ENCODE measurements around the gene EHD3.

Gene EHD3

DNA sequence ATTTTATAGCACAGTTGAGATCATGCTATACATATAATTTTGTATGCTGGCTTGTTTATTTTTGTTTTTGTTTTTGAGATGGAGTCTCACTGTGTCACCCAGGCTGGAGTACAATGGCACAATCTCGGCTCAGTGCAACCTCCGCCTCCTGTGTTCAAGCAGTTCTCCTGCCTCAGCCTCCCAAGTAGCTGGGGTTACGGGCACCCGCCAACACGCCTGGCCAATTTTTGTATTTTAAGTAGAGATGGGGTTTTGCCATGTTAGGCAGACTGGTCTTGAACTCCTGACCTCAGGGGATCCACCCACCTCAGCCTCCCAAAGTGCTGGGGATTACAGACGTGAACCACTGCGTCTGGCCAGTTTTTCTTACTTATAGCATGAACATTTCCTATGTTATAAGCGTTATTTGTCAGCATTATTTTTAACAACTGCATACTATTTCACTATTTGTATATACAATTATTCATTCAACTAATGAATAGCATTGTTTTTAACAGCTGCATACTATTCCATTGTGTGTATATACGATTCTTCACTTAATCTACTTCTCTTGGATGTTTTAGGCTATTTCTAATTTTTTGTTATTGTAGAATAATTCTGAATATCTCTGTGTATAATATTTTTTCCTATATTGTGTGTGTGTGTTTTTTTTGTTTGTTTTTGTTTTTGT lies 3.5 kb downstream of the EHD3 start:
- DNase-seq, result no peak

DNA sequence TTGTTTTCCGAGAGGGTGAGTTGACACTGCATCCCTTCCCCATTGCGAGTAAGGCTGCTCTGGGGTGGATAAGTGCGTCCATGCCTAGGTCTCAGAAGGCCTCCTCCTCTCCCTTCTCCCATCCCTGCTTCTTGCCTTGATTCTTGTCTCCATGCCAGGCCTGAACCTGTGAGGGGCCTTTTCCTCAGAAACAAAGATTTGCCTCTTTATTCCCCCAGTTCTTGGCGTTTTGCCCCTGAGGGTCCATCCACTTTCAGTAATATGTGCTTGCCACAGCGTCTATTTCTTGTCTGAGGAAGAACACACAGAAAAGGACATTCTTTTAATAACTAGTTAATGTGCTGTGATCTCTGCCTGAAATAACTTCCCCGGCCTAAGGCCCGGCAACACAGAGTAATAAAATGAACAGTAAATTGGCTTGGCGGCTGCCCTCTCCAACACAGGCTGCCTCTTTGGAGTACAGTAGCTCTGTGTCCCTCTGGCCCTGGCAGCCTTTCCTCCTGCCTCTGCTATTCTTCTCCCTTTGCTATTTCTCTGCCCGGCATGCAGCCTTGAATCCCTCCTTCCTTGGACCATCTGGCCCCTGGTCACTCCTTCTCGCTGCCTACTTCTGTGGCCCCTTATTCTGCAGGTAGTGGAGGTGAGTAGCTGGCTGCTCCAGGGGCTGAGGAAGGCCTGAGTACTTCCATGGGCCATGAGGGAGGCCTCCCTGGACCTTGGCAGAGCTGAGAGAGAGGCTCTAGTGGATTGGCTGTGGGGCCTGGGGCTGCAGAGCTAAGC lies 4.4 kb downstream of the EHD3 start:
- no peak for DNase-seq

DNA sequence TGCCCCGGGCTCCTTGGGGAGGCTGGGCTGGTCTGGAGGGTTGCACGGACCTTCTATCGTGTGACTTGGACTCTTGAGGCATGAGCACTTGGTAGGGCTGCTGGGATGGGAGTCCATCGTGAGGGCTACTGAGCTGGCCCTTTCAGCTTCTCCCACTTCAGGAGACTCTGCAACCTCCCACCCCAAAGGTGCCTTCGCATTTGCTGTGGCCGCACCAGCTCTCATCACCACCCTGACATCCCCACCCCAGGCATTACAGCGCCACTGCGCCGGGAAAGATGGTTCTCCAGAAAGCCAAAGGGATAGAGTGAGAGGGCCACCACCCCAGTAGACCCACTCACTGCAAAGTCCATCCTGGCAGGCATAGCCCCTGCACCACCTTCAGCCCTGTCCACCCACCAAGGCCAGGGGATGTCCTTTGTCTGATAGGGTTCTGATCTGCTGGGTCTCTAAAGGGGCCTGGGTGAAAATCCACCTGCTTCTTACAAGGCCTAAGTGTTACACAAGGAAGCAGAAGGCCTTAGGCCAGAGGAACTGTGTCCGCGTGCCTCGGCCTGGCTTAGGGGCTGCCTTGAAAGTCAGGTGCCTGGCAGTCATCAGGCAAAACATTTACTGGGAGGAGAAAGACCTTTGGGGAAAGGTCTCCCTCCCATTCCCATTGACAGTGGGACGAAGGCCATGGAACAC lies 5.1 kb downstream of the EHD3 start:
- DNase-seq, result no peak

DNA sequence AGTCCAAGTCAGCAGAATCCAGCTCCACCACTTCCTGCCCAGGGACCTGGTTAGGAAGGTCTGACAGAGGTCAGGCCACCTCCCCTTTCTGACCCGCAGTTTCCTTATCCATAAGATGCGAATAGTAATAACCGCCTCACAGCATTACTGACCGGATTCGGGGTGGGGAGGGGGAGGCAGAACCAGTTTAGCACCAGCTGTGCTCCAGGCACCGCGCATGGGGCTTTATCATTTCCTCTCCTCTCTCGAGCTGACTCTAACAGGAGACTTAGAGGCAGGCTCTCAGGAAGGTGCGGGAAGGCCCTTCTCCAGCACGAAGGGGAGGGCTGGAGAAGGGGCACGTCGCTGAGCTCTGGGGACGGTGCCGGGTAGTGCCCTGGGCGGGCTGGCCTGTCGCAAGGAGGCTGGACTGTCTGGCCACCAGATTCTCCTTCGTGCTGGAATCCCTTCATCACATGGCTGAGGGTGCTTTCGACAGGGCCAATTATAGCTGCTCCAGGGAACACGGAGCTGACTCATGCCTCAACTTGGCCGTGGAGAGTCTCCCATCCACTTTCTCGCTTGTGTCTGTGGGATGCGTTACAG lies 5.7 kb downstream of the EHD3 start:
- DNase-seq, result no peak

DNA sequence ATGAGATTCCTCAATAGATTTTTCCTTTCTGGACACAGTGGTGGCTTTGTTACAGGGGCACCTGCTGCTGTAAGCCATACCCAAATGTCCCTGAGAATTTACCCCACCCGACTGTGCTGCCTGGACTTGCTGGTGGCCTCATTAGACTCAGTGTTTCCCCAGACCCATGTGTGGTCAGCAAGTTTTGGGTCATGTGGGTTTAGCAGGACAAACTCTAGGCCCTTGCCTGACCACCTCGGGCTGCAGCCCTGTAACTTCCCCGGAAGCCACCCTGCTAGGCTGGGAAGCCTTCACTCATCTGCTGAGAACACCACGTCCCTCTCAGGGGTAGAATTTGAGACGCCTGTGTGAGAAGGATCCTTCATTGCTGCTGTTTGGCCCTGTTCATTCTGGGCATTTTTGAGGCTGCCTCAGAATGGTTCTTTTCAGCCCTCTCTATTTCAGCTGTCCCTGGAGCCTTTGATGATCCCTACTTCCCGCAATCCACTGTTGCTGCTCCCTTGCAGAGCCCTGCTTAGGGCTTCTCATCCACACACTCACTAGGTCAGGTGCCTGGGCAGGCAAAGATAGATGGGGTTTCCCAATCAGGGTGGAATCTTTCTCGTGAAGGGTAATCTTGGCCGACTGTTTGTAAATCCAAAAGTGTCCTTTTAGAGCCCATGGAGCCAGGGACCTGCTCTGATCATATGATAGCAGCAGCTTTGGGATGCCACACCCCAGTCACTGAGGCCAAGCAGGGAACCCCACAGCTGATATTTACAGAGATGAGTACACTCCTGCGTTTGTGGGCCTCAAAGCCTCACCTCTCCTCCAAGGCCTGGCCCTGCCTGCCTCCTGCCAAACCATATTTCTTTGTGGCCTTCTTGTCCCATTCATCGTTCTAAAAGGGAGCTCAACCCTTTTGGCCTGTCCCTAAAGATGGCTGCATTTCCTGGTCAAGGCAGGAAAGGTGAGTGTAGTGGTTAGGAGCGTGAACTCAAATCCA lies 6.7 kb downstream of the EHD3 start:
- no peak for DNase-seq

DNA sequence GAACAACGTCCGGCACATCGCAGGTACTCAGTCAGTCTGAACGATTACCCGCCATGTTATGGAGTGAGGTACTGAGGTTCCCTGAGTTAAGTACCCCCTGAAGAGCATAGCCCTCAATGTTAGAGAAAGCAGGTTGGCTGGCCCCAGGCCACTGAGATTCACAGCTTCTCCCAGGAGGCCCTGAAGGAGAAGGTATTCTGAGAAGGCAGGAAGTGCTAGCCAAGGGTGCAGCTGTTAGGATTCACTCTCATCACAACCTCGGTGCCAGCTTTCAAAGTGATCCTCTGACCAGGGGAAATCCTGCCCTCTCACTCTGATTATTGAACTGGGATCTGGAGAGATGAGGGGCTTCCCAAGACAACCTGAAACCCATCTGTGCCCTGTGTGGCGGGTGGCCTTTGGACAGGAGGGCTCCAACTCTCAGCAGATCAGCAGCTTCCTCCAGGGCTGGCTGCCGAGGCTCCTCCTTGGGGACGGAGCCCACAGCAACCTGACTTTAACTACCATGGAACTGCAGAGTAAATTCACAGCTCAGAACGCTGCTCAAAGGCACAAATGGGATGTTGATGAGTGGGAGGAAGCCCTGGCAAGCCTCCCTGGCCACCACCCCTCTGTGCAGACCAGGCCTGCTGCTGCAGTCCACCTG lies 7.8 kb downstream of the EHD3 start:
- no peak for DNase-seq

DNA sequence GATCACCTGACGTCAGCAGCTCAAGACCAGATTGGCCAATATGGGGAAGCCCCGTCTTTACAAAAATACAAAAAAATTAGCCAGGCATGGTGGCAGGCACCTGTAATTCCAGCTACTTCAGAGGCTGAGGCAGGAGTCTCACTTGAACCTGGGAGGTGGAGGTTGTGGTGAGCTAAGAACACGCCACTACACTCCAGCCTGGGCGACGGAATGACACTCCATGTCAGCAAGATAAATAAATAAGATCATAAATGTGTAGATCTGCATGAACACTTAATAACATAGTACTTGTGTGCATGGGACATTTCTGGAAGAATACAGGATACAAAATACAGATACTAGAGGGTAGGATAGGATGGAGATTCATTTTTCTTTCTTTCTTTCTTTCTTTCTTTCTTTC lies 9.1 kb downstream of the EHD3 start:
- no peak for DNase-seq

DNA sequence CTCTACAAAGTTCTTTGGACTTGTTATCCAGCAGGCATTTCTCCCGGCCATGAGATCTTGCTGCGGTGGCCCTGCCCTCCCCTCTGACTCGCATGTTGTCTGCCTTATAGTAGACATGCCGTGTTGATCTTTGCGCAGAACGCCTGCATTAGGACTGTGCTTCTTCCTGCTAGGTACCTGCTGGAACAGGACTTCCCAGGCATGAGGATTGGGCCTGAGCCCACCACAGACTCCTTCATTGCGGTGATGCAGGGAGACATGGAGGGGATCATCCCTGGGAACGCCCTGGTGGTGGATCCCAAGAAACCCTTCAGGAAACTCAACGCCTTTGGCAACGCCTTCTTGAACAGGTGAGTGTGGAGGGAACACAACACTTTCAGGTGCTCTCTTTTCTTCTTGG lies 10.1 kb downstream of the EHD3 start:
- no peak for DNase-seq

DNA sequence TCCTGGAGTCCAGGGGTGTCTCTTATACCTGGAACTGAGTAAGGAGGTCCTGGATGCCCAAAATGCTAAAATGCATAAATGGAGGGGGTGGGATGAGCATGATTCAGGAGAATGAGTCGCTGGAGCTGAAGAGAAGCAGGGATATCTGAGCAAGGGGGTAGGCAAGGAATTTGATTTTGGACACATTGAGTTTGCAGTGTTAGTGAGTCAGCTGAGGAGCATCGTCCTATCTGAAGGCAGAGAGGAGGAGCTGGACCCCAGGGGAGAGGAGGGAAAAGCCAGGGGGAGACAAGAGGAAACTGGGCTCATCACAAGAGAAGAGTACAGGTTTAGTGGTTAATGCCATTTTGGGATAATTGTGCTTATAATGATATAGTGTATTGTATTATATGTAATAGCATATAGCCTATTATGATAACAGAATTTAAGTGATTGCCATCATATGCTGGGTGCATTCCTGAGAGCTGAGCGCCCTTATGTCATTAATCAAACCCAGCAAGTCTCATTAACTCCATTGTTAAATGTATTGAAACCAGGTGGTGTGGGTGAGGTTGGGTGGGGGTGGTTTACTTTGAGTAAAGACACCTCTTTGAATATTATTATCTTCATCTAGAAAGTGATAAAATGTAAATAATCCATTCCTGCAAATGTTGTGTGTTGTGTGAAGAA lies 12.4 kb downstream of the EHD3 start:
- DNase-seq, result peak; percentile 49

DNA sequence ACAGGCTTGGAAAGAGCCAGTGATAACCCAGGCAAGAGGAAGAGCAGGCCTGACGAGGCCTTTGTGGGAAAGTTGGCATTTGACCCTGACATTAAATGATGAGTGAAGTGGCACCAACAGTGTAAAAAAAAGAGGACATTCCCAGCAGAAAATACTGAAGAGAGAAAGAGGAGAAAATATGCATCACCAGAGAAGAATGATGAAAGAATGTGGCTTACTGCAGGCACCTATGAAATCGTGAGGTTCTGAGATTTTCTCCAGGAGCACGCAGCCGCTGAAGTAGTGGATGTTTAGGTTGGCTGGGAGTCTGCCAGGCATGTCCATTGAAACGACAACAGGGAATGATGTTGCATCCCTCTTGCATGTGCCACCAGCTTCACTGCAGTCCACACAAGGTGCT lies 13.8 kb downstream of the EHD3 start:
- DNase-seq, result no peak

DNA sequence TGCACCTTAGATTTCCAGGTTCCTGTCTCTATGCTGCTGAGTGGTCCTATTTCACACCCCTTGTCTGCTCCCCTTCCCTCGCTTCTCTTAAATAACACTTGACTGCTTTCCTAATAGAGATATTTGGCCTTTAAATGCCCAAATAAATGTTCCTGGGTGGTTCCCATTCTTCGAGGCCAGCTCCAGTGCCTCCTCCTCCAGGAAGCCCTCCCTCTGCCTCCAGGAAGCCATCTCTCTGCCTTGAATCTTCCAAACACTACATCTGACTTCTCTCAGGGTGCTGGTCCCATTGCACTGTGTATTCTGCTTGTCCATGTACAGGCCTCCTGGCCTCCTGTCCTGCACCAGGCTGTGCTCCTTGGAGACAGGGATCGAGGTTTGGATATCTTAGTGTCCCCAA lies 14.2 kb downstream of the EHD3 start:
- DNase-seq, result no peak

DNA sequence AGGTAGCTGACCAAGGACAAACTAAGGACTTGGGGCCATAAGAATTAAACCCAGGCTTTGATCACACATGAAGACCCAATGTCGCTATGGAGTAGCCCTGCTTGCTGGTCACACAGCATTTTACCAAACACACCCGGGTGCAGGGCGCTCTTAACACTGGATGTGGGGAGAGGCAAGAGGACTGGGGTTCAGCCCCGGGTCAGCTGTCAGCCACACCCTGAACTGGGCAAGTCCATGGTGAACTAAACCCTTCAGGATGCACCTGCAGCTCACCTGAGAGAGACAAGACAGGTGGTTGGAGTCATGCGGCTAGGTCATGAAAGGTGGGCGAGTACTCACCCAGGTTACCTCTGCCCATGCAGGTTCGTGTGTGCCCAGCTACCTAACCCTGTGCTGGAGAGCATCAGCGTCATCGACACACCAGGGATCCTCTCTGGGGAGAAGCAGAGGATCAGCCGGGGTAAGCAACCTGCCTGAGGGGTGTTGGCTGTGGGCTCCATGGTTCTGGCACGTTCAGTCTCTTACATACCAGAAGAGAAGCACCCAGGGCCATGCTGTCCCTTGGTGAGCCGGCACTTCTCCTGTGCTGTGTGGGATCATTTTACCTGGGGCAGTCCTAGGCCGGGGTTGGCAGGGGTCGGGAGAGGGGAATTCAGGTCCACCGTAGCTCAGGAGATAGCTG lies 15.2 kb downstream of the EHD3 start:
- DNase-seq, result no peak

DNA sequence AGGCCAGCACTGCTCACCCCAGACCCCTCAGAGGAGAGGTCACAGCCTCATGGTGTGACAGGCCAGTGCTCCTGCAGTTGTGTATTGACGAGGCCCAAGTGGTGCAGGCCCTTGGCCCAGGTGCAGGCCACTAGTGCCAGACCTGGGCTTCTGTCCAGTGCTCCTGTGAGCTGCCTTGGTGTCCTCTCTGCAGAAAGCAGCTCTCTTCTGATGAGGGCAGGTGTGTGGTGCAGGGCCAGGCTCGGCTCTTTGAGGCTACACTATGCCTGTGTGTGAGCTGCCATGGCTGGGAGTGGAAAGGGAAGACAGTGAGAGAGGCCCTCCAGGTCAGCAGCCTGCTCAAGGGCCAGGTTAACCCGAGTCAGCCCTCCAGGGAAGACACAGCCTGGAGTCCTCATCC lies 17.1 kb downstream of the EHD3 start:
- DNase-seq, result no peak

DNA sequence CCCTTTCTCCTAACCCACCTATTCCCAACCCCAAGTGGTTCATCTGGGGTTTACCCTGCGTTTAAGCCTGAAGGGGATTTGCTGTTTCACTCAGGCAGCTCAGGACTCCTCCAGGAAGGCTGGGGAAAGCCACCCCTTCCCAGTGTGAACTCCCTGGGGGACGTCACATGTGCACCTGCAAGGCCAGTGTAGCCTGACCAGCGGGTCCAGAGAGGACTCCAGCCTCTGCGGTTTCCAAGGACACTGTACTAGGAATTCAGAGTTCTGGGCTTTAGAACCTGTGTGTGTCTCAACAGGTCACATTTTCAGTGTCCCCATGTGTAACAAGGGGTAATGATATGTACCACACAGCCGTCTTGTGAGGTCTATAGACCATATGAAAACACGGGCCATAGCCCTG lies 17.9 kb downstream of the EHD3 start:
- DNase-seq, result no peak

DNA sequence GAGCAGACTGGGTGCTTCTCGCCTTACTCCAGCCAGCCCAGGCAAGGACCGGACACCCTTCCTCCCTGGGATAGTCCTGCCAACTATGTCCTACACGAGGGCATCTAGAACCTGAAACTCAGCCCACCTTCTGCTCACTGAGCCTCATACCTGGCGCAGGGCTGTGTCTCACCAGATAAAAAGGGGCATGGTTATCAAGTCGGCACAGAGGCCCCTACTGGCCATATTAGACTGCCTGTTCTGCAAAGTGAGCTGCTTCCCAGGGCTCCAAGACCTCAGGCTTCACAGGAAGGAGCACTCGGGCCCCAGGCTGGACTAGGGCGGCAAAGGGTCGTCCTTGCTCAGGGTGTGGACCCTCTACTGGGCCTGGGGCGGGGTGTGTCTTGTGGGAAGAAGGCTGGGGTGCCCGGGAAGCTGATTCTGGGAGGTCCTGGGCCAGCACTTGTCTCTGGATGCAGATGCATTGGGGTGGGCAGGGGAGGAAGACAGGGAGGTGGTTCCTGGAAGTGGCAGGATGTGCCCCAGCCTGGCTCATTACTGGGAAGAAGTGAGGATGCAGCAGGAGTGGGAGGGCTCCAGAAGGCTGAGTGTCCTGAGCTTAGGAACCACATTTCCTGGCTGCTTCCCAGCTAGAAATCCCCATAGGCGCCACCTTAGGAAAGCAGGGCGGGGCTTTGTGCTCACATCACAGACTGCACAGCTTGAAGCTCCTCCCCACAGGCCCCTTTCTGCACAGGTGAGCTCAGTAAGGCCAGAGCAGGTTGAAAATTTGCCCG lies 19.6 kb downstream of the EHD3 start:
- DNase-seq, result peak; percentile 61

DNA sequence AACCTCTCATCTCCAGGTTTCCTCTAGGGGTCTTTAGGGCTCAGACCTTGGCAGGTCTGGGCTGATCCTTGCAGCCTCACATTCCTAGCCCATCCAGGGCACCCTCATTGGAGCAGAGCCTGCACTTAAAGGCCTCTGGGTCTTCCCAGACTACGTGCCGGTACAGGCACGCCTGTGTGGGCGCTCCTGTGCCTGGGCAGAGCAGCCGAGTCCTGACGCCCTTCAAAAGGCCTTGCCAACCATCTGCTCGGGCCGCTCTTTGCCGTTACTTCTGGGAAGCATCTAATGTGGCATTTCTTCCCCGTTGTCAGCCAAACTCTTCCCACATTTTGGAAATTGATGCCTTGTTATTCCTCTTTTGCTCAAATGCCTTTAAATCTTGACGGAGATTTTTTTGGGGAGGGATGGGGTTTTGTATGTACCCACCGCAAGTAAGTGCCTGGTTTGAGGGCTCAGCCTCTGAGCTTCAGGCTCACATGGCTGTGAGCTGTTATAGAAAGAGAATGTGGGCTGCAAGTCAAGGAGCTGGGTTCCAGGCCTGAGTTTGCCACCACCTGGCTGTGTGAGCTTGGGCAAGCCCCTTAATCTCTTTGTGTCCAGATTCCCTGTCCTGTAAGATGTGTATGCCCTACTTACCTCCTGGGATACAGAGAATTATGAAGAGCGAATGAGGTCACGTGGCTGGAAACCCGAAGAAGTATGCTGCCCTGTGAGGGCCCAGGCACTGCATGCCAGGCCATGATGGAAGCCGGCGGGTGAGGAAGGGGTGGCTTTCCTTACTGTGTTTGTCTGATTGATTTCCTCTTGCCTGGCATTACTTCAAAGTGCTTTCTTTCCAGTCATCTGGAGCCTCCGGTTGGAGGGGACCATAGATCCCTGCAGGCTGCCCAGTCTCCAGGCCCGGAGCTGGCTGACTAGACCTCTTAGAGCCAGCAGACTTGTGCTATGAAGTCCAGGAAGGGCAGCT lies 20.6 kb downstream of the EHD3 start:
- DNase-seq, result peak; percentile 59

DNA sequence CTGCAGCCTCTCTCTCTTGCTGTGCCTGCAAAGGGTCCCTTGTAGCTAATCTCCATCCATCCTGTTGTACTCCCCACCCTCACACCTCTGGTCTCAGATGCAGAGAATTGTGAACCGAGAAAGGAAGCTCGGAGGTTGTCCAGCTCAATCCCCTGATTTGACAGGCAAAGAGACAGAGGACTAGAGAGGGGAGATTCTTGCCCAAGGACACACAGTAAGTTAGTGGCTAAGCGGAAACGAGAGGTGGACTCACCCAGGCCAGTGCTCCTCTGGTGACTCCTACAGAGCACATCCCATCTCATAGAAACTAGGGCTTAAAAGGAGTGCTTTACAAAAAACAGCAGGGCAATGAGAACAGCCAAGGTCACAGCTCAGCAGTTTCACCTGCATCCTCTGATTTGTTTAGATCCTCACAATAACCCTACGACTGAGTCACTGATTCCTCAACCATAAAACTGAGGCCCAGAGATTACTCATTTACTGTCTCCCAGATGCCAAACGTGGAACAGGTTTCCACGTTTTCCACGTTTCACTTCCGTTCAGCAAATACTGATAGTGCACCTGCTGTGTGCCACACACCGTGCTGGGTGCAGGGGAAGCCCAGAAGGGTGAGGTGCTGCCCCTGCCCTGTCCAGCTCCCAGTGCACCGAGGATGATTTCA lies 22.1 kb downstream of the EHD3 start:
- no peak for DNase-seq

Measured in NCI-H82 (cell line).